Stimulated activated CD8-positive, alpha-beta memory T cell treated with anti-CD3 and anti-CD28 coated beads, Interleukin-4, amount 100 ng/mL, for 24 hours (primary cell): ENCODE data around the gene FCGR3A.
A peak's percentile ranks its signal among the peaks of the same experiment; 100 is the strongest.
"Not testable (repeated sequence)": the region's sequence is repeated elsewhere in the genome, so short reads cannot be mapped to it uniquely, and the experiment has no call there.

Experiments used
- DNase-seq: peaks from one replicate; pipeline ENCODE4 v3.0.0-alpha.2; 2020; ENCODE audit warnings: low read depth

The FCGR3A gene

DNA sequence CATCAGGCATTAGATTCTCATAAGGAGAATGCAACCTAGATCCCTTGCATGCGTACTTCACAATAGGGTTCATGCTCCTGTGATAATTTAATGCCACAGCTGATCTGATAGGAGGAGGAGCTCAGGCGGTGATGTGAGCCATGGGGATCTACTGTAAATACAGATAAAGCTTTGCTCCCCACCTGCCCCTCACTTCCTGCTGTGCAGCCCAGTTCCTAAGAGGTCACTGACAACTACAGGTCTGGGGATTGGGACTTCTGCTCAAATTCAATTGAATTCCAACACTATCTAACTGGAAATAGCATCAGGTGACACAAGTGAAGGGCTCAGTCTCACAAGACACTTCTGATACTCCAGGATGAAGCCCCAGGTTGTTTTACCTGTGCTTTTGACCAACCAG lies 7.4 kb upstream of the FCGR3A start:
- not testable (repeated sequence) for DNase-seq

DNA sequence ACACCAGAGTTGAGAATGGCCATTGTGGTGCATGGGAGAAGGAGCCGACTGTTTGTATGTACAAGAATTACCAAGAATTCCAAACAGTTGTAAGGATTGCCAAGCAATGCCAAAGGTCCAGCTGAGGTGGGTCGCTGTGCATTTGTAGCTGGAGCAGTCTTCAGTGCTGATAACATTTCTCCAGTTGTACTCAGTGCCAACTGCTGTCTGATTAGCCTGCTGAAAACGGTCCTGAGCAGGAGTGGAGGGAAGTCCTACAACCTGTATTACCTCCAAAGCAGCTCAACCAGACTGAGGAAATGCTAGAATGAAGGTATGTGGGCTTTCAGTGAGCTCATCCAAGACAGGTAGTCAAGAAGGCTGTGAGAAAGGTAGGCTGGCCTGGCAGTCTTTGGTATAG lies 6.5 kb upstream of the FCGR3A start:
- not testable (repeated sequence) for DNase-seq

GRCh38 chr1:161554815-161555417 lies 5.3 kb upstream of the FCGR3A start:
- not testable (repeated sequence) for DNase-seq

GRCh38 chr1:161554340-161554739 lies 4.7 kb upstream of the FCGR3A start:
- DNase-seq: not testable (repeated sequence)

DNA sequence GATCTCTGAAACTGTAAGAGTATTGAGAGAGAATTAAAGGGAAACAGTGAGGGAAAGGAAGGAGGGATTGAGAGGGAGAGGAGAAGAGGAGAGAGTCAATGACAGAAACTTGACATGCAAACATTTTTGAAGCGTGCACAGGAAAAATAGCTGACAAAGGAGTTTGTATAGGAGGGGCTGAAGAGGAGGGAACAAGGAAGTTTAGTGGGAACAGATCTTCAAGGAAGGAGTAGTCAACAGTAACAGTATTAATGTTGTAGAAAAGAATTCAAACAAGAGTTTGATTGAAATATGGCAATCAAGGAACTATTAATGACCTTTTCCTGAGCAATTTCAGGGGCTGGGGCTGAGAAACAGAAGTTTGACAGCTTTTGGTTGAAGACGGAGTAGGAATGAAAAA lies 4.0 kb upstream of the FCGR3A start:
- not testable (repeated sequence) for DNase-seq

- DNase-seq: not testable (repeated sequence)
Observed at GRCh38 chr1:161550942-161551341, 1.3 kb upstream of the FCGR3A start.

DNA sequence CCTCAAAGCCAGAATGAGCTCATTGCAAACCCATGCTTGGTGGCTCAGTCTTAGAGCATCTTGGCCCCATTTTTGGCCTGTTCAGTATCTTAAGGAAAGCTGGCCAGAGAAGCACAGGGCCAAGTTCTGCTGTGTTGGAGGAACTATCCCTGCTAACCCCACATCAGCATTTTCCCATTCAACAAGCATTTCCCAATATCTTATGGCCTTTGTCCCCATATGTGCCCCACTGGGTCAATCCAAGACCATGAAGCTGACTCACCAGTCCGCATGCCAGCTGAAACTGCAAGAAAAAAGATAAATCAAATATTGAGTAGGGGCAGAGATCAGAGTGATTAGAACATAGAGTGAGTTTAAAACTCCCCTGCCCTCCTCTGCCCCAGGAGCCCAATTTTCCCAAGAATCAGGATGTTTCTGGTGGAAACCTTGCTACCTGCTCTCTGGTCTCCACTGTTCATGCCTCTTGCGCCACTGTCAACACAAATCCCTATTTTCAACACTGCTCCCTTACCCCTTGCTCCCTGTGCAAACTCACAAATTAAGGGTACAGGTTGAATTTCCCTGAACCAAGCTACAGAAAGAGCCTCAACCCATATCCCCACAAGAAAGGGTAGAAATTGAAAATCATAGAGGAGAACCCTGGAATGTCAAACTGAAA lies 740 bp downstream of the FCGR3A start:
- DNase-seq: not testable (repeated sequence)

GRCh38 chr1:161547995-161548741 lies 1.4 kb downstream of the FCGR3A start:
- not testable (repeated sequence) for DNase-seq

GRCh38 chr1:161545005-161545731 lies 4.5 kb downstream of the FCGR3A start:
- not testable (repeated sequence) for DNase-seq

GRCh38 chr1:161543125-161543524 lies 6.5 kb downstream of the FCGR3A start:
- not testable (repeated sequence) for DNase-seq

GRCh38 chr1:161542091-161542559 lies 7.5 kb downstream of the FCGR3A start:
- DNase-seq: not testable (repeated sequence)

GRCh38 chr1:161540570-161540960 lies 9.1 kb downstream of the FCGR3A start:
- not testable (repeated sequence) for DNase-seq

GRCh38 chr1:161539731-161540569 lies 9.7 kb downstream of the FCGR3A start:
- DNase-seq: peak; percentile 83

- DNase-seq: not testable (repeated sequence)
Observed at GRCh38 chr1:161538925-161539479, 10.6 kb downstream of the FCGR3A start.

- not testable (repeated sequence) for DNase-seq
Observed at GRCh38 chr1:161537068-161537669, 12.4 kb downstream of the FCGR3A start.

DNA sequence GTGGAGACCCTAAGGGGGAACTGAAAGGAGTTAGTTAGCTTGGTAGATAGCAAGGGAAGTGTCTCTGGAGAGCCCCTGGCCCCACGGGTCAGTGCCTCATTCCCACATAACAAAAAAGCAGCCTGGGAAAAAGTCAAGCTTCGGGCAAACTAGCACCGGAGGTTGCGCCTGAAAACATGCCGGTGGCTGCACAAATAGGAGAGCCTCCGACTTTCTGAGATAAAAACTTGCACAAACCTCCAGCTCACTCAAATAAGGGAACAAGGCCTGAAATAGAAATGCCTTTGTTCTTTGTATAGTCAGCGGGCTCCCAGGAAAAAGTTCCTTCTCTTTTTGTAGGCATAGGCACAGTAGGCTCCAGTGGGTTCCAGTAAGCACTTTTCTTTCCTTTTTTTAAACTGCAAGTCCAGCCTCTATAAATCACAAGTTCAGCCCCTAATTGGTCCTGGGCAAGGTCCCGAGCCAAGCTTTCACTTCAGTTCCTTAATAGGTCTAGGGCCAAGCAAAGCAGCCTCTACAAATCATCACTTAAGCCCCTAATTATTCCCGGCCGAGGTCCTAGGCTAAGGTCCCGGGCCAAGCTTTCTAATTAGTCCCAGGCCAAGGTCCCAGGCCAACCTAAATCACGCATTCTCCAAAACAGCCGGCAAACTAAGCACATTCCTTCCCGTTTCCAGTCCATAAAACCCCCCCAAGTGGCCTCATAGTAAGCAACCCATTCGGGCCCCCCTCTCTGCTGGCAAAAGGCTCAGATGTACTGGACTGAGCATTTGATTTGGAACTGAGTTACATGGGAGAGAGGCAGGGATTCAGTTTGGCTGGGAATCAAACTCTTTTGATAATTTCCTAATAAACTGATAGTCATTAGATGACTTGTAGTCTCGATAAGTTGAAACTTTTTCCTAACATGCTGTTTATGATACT lies 16.7 kb downstream of the FCGR3A start:
- DNase-seq: not testable (repeated sequence)

GRCh38 chr1:161531986-161532643 lies 17.5 kb downstream of the FCGR3A start:
- DNase-seq: no peak

GRCh38 chr1:161530671-161531641 lies 18.7 kb downstream of the FCGR3A start:
- DNase-seq: peak; percentile 83
